HUES6 (cell line): ENCODE measurements around the gene CTBP1.
"Not testable (repeated sequence)": the region's sequence is repeated elsewhere in the genome, so short reads cannot be mapped to it uniquely, and the experiment has no call there.

Experiments
- H3K27ac ChIP-seq: 2 replicates; pipeline ENCODE4 v1.7.0; 2013; ENCODE audit warnings: low read depth, mild to moderate bottlenecking, low read length, inconsistent platforms
- H3K27me3 ChIP-seq: 2 replicates; pipeline ENCODE4 v1.6.1; 2013; ENCODE audit warnings: low read length; ENCODE audit not compliant: control insufficient read depth, insufficient read depth
- H3K36me3 ChIP-seq: 2 replicates; pipeline ENCODE4 v1.6.1; 2013; ENCODE audit warnings: low read length; ENCODE audit not compliant: control insufficient read depth, insufficient read depth
- H3K4me1 ChIP-seq: 2 replicates; pipeline ENCODE4 v1.6.1; 2013; ENCODE audit warnings: low read length; ENCODE audit not compliant: control insufficient read depth, insufficient read depth
- H3K4me3 ChIP-seq: 2 replicates; pipeline ENCODE4 v1.5.1; 2013; ENCODE audit warnings: low read depth, low read length
- H3K9ac ChIP-seq: one replicate; pipeline ENCODE4 v1.6.1; 2013; ENCODE audit warnings: mild to moderate bottlenecking, low read length
- H3K9me3 ChIP-seq: 2 replicates; pipeline ENCODE4 v1.6.1; 2013; ENCODE audit warnings: low read depth, low read length; ENCODE audit not compliant: control insufficient read depth, insufficient read depth

Gene CTBP1

GRCh38 chr4:1242506-1243450 is 6.2 kb downstream of the CTBP1 start:
- Histone ChIP-seq H3K4me3 (no peak overlapping the region), H3K4me1 (peaks cover 11% of the 10 kb centered on the region), H3K27me3 (no peaks in the 10 kb centered on the region), H3K9me3 (no peaks in the 10 kb centered on the region), H3K27ac (no peak overlapping the region), H3K9ac (no peak overlapping the region), H3K36me3 (peaks cover 38% of the 10 kb centered on the region)

- Histone ChIP-seq H3K4me3 (no peak overlapping the region), H3K4me1 (peaks cover 7% of the 10 kb centered on the region), H3K9ac (no peak overlapping the region), H3K9me3 (no peaks in the 10 kb centered on the region), H3K27me3 (no peaks in the 10 kb centered on the region), H3K27ac (no peak overlapping the region), H3K36me3 (peaks cover 44% of the 10 kb centered on the region)
These were observed 6.9 kb downstream of the CTBP1 start for GRCh38 chr4:1241936-1242505.

- Histone ChIP-seq H3K36me3 (peaks cover 48% of the 10 kb centered on the region), H3K9ac (no peak overlapping the region), H3K4me3 (no peak overlapping the region), H3K4me1 (peaks cover 2% of the 10 kb centered on the region; the same call in 1 of the 2 replicates), H3K27me3 (no peaks in the 10 kb centered on the region), H3K27ac (no peak overlapping the region), H3K9me3 (no peaks in the 10 kb centered on the region)
These were observed 7.4 kb downstream of the CTBP1 start for GRCh38 chr4:1241466-1241935.

GRCh38 chr4:1240721-1241465 is 8.0 kb downstream of the CTBP1 start:
- H3K9me3 ChIP-seq: no peaks in the 10 kb centered on the region
- no peaks in the 10 kb centered on the region for H3K4me1 ChIP-seq
- no peak overlapping the region for H3K4me3 ChIP-seq
- H3K9ac ChIP-seq: no peak overlapping the region
- no peaks in the 10 kb centered on the region for H3K27me3 ChIP-seq
- peaks cover 53% of the 10 kb centered on the region for H3K36me3 ChIP-seq
- no peak overlapping the region for H3K27ac ChIP-seq

GRCh38 chr4:1239950-1240307 is 9.0 kb downstream of the CTBP1 start:
- no peak overlapping the region for H3K9ac ChIP-seq
- peaks cover 63% of the 10 kb centered on the region for H3K36me3 ChIP-seq
- no peaks in the 10 kb centered on the region for H3K27me3 ChIP-seq
- no peaks in the 10 kb centered on the region for H3K4me1 ChIP-seq
- H3K27ac ChIP-seq: no peak overlapping the region
- H3K4me3 ChIP-seq: no peak overlapping the region
- H3K9me3 ChIP-seq: no peaks in the 10 kb centered on the region

- Histone ChIP-seq H3K9me3 (no peaks in the 10 kb centered on the region), H3K9ac (no peak overlapping the region), H3K27ac (no peak overlapping the region), H3K36me3 (peaks cover 69% of the 10 kb centered on the region), H3K27me3 (no peaks in the 10 kb centered on the region), H3K4me3 (no peak overlapping the region), H3K4me1 (no peaks in the 10 kb centered on the region)
These were observed 9.6 kb downstream of the CTBP1 start for GRCh38 chr4:1239141-1239949.

- H3K9ac ChIP-seq: no peak overlapping the region
- H3K9me3 ChIP-seq: no peaks in the 10 kb centered on the region
- peaks cover 76% of the 10 kb centered on the region for H3K36me3 ChIP-seq
- no peak overlapping the region for H3K27ac ChIP-seq
- no peaks in the 10 kb centered on the region for H3K4me1 ChIP-seq
- no peak overlapping the region for H3K4me3 ChIP-seq
- H3K27me3 ChIP-seq: no peaks in the 10 kb centered on the region
These were observed 10.3 kb downstream of the CTBP1 start for GRCh38 chr4:1238676-1239000.

GRCh38 chr4:1237981-1238675 is 10.8 kb downstream of the CTBP1 start:
- Histone ChIP-seq H3K36me3 (peaks cover 81% of the 10 kb centered on the region), H3K4me3 (no peak overlapping the region), H3K27me3 (no peaks in the 10 kb centered on the region), H3K27ac (no peak overlapping the region), H3K9me3 (no peaks in the 10 kb centered on the region), H3K9ac (no peak overlapping the region), H3K4me1 (no peaks in the 10 kb centered on the region)

GRCh38 chr4:1237261-1237660 is 11.7 kb downstream of the CTBP1 start:
- H3K36me3 ChIP-seq: peaks cover 90% of the 10 kb centered on the region
- H3K9ac ChIP-seq, H3K4me3 ChIP-seq, H3K9me3 ChIP-seq, H3K4me1 ChIP-seq, H3K27ac ChIP-seq, H3K27me3 ChIP-seq: not testable (repeated sequence)

GRCh38 chr4:1236836-1237235 is 12.1 kb downstream of the CTBP1 start:
- not testable (repeated sequence) for H3K27ac ChIP-seq, H3K4me1 ChIP-seq, H3K9ac ChIP-seq, H3K9me3 ChIP-seq, H3K4me3 ChIP-seq, H3K27me3 ChIP-seq
- H3K36me3 ChIP-seq: peaks cover 91% of the 10 kb centered on the region
